Measurements from ENCODE around the gene MALL. TPM values are rescaled to one million over a fixed set of nuclear protein-coding genes. Genes with fewer than 3 reads are reported as not detected.
A peak's percentile ranks its signal among the peaks of the same experiment; 100 is the strongest.
"Not testable (repeated sequence)": the region's sequence is repeated elsewhere in the genome, so short reads cannot be mapped to it uniquely, and the experiment has no call there.

MALL gene
- total RNA-seq, 1 experiment from 2014 or later, result 26.1 TPM

GRCh38 chr2:110101901-110102803, 13.5 kb downstream of the MALL start:
- ChIA-PET POLR2A (no interaction called here), CTCF (no interaction called here)
- no peaks in the 10 kb centered on the region for H3K36me3 Mint-ChIP-seq (ENCODE audit: insufficient read depth, unreplicated experiment)
- peak overlapping the region; percentile 43 for H3K27ac Mint-ChIP-seq (ENCODE audit: unreplicated experiment)
- no TSS peak for BruUV-seq (replicated peaks)
- intact Hi-C loops (cut with micrococcal nuclease; ENCODE audit: unreplicated experiment), result no loop called here
- no peaks in the 10 kb centered on the region for H3K9me3 Mint-ChIP-seq (ENCODE audit: unreplicated experiment)
- Histone ChIP-seq H3K36me3 (ENCODE audit: control insufficient read depth, insufficient read depth, low read length) (no peaks in the 10 kb centered on the region), H3K27me3 (replicated peaks; ENCODE audit: control insufficient read depth, insufficient read depth, low read length) (no peaks in the 10 kb centered on the region), H3K4me1 (peaks cover 46% of the 10 kb centered on the region), H3K4me3 (ENCODE audit: low read depth, low read length) (no peak overlapping the region), H3K9me3 (no peaks in the 10 kb centered on the region)
- no peaks in the 10 kb centered on the region for H3K27me3 Mint-ChIP-seq (ENCODE audit: insufficient read depth, unreplicated experiment)
- no peak overlapping the region for H3K4me3 Mint-ChIP-seq (ENCODE audit: unreplicated experiment)
- DNase-seq, result no peak
- H3K4me1 Mint-ChIP-seq (ENCODE audit: low read depth, unreplicated experiment), result peaks cover 37% of the 10 kb centered on the region
- TF ChIP-seq CTCF (IDR thresholded peaks at IDR 0.05; ENCODE audit: insufficient read depth in 1 of 2, low read depth in 1 of 2, low read length in 1 of 2, severe bottlenecking in 1 of 2, unreplicated experiment in 1 of 2), result no peak

GRCh38 chr2:110101280-110101844, 14.3 kb downstream of the MALL start:
- Mint-ChIP-seq H3K4me1 (ENCODE audit: low read depth, unreplicated experiment) (peaks cover 29% of the 10 kb centered on the region), H3K36me3 (ENCODE audit: insufficient read depth, unreplicated experiment) (no peaks in the 10 kb centered on the region), H3K27me3 (ENCODE audit: insufficient read depth, unreplicated experiment) (no peaks in the 10 kb centered on the region), H3K9me3 (ENCODE audit: unreplicated experiment) (no peaks in the 10 kb centered on the region), H3K4me3 (ENCODE audit: unreplicated experiment) (no peak overlapping the region), H3K27ac (ENCODE audit: unreplicated experiment) (peak overlapping the region; percentile 43)
- ChIA-PET POLR2A (no interaction called here), CTCF (no interaction called here)
- Histone ChIP-seq H3K4me3 (ENCODE audit: low read depth, low read length) (no peak overlapping the region), H3K4me1 (peaks cover 39% of the 10 kb centered on the region), H3K27me3 (replicated peaks; ENCODE audit: control insufficient read depth, insufficient read depth, low read length) (no peaks in the 10 kb centered on the region), H3K9me3 (no peaks in the 10 kb centered on the region), H3K36me3 (ENCODE audit: control insufficient read depth, insufficient read depth, low read length) (no peaks in the 10 kb centered on the region)
- no peak for TF ChIP-seq CTCF (IDR thresholded peaks at IDR 0.05; ENCODE audit: insufficient read depth in 1 of 2, low read depth in 1 of 2, low read length in 1 of 2, severe bottlenecking in 1 of 2, unreplicated experiment in 1 of 2)
- intact Hi-C loops (cut with micrococcal nuclease; ENCODE audit: unreplicated experiment), result no loop called here
- peak in 1 of 2 experiments; percentile 45 for DNase-seq
- no TSS peak for BruUV-seq (replicated peaks)

- H3K9me3 Mint-ChIP-seq (ENCODE audit: unreplicated experiment); H3K4me3 ChIP-seq (ENCODE audit: low read depth, low read length); CTCF ChIA-PET; H3K36me3 ChIP-seq (ENCODE audit: control insufficient read depth, insufficient read depth, low read length); DNase-seq; H3K4me3 Mint-ChIP-seq (ENCODE audit: unreplicated experiment); intact Hi-C loops (cut with micrococcal nuclease; ENCODE audit: unreplicated experiment); H3K36me3 Mint-ChIP-seq (ENCODE audit: insufficient read depth, unreplicated experiment); POLR2A ChIA-PET; H3K27me3 Mint-ChIP-seq (ENCODE audit: insufficient read depth, unreplicated experiment); BruUV-seq (replicated peaks); H3K27me3 ChIP-seq (replicated peaks; ENCODE audit: control insufficient read depth, insufficient read depth, low read length); H3K9me3 ChIP-seq: not testable (repeated sequence)
- H3K4me1 Mint-ChIP-seq (ENCODE audit: low read depth, unreplicated experiment), result peaks cover 24% of the 10 kb centered on the region
- peak overlapping the region; percentile 43 for H3K27ac Mint-ChIP-seq (ENCODE audit: unreplicated experiment)
- peaks cover 34% of the 10 kb centered on the region for H3K4me1 ChIP-seq
These were observed 14.7 kb downstream of the MALL start for GRCh38 chr2:110100880-110101279.
